Fibroblast of the aortic adventitia (primary cell): ENCODE measurements around the gene CBFA2T3. TPM values are rescaled to one million over a fixed set of nuclear protein-coding genes. Genes with fewer than 3 reads are reported as not detected.

Source experiments
- DNase-seq: peaks from one replicate; pipeline ENCODE4 v3.0.0-alpha.2; 2010; ENCODE audit warnings: low read depth
- H3K4me3 ChIP-seq: 2 replicates; pipeline ENCODE4 v1.5.1; 2011; ENCODE audit warnings: low read depth, mild to moderate bottlenecking, control low read depth, low read length, moderate library complexity
- CTCF ChIP-seq: IDR thresholded peaks from 2 replicates; pipeline ENCODE4 v1.5.1; 2011; ENCODE audit warnings: mild to moderate bottlenecking, low read length, control low read depth, inconsistent platforms; ENCODE audit not compliant: insufficient read depth
- total RNA-seq: library from RNA; depleted of rRNA; stranded (reverse); fragments of >200 nt; gene quantifications from 2 replicates; pipeline ENCODE4 v1.2.3, GENCODE V29; 2012; ENCODE audit warnings: low replicate concordance

The CBFA2T3 gene
- total RNA-seq, 1 donor = not detected

- no peak overlapping the region for H3K4me3 ChIP-seq
- no peak for TF ChIP-seq CTCF
- DNase-seq = no peak
These were observed 61.2 kb downstream of the CBFA2T3 start for GRCh38 chr16:88915639-88916327.

- DNase-seq = peak; percentile 79
- no peak for TF ChIP-seq CTCF
- no peak overlapping the region for H3K4me3 ChIP-seq
These were observed 62.1 kb downstream of the CBFA2T3 start for GRCh38 chr16:88914750-88915368.

- no peak for TF ChIP-seq CTCF
- DNase-seq = no peak
- no peak overlapping the region for H3K4me3 ChIP-seq
These were observed 63.1 kb downstream of the CBFA2T3 start for GRCh38 chr16:88913870-88914269.

GRCh38 chr16:88913001-88913612 lies 63.9 kb downstream of the CBFA2T3 start:
- no peak overlapping the region for H3K4me3 ChIP-seq
- no peak for TF ChIP-seq CTCF
- DNase-seq = no peak

GRCh38 chr16:88912556-88912955 lies 64.5 kb downstream of the CBFA2T3 start:
- no peak for DNase-seq
- H3K4me3 ChIP-seq = no peak overlapping the region
- TF ChIP-seq CTCF = no peak

- TF ChIP-seq CTCF = no peak
- H3K4me3 ChIP-seq = no peak overlapping the region
- DNase-seq = no peak
These were observed 65.1 kb downstream of the CBFA2T3 start for GRCh38 chr16:88911946-88912310.
